ENCODE measurements around the gene SLC15A3.

DNA sequence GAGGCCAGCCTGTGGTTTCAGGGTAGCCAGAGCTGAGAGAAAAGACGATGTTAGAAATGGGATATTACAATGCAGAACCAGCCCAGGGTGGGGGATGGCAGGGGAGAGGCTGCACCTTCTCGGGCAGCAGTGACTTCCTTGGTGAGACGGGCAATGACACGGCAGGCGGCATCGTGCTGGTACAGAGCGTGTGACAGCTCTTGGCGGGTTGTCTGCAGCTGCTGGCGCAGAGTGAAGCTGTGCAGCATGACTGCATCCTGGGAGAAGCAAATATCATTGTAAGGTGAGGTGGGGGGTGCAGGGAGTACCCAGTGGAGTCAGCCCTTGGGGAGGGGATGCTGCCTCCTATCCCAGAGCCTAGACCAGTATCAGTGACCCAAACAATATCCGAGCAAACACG lies 49.4 kb downstream of the SLC15A3 start:
- TF ChIP-seq, protein P1, sequence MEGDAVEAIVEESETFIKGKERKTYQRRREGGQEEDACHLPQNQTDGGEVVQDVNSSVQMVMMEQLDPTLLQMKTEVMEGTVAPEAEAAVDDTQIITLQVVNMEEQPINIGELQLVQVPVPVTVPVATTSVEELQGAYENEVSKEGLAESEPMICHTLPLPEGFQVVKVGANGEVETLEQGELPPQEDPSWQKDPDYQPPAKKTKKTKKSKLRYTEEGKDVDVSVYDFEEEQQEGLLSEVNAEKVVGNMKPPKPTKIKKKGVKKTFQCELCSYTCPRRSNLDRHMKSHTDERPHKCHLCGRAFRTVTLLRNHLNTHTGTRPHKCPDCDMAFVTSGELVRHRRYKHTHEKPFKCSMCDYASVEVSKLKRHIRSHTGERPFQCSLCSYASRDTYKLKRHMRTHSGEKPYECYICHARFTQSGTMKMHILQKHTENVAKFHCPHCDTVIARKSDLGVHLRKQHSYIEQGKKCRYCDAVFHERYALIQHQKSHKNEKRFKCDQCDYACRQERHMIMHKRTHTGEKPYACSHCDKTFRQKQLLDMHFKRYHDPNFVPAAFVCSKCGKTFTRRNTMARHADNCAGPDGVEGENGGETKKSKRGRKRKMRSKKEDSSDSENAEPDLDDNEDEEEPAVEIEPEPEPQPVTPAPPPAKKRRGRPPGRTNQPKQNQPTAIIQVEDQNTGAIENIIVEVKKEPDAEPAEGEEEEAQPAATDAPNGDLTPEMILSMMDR (IDR thresholded peaks at IDR 0.05) = no peak
- no peak for TF ChIP-seq POLR2A (IDR thresholded peaks at IDR 0.05)
- TF ChIP-seq EP300 (IDR thresholded peaks at IDR 0.05) = no peak
